ENCODE measurements around the gene HOXB7.

The HOXB7 gene

GRCh38 chr17:48632579-48633265 is 21.9 kb upstream of the HOXB7 start:
- no peak for TF ChIP-seq SP1 (IDR thresholded peaks at IDR 0.05)
- TF ChIP-seq ZNF384 (IDR thresholded peaks at IDR 0.05) = no peak
- TF ChIP-seq CTBP1 (IDR thresholded peaks at IDR 0.05; ENCODE audit: borderline replicate concordance) = no peak
- no peak for TF ChIP-seq BHLHE40 (IDR thresholded peaks at IDR 0.05; ENCODE audit: borderline replicate concordance)
- no peak for TF ChIP-seq HDGF (IDR thresholded peaks at IDR 0.05; ENCODE audit: borderline replicate concordance)
- no peak for TF ChIP-seq TARDBP (IDR thresholded peaks at IDR 0.05)
- ChIA-PET POLR2A (interaction anchor here (1.0 to 1.4 kb wide), 4 partner anchors 9 to 364 kb away, joined by 3 to 7 read pairs (median 6); no protein-coding TSS in a partner anchor), CTCF (interaction anchor here (0.6 to 1.6 kb wide), 3 partner anchors 39 to 58 kb away, joined by 4 read pairs; no protein-coding TSS in a partner anchor)
- no peak for DNase-seq (ENCODE audit: extremely low spot score)

- no peak for TF ChIP-seq SUZ12 (IDR thresholded peaks at IDR 0.05)
- no peak for TF ChIP-seq BHLHE40 (IDR thresholded peaks at IDR 0.05; ENCODE audit: borderline replicate concordance)
- TF ChIP-seq, protein P1, sequence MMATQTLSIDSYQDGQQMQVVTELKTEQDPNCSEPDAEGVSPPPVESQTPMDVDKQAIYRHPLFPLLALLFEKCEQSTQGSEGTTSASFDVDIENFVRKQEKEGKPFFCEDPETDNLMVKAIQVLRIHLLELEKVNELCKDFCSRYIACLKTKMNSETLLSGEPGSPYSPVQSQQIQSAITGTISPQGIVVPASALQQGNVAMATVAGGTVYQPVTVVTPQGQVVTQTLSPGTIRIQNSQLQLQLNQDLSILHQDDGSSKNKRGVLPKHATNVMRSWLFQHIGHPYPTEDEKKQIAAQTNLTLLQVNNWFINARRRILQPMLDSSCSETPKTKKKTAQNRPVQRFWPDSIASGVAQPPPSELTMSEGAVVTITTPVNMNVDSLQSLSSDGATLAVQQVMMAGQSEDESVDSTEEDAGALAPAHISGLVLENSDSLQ (IDR thresholded peaks at IDR 0.05) = no peak
- TF ChIP-seq FOXK2 (IDR thresholded peaks at IDR 0.05) = no peak
- TF ChIP-seq HDGF (IDR thresholded peaks at IDR 0.05; ENCODE audit: borderline replicate concordance) = no peak
- TF ChIP-seq CTBP1 (IDR thresholded peaks at IDR 0.05; ENCODE audit: borderline replicate concordance) = no peak
- no peak for TF ChIP-seq LEF1 (IDR thresholded peaks at IDR 0.05; ENCODE audit: borderline replicate concordance)
- no peak for TF ChIP-seq ELF4 (IDR thresholded peaks at IDR 0.05)
- no peak for TF ChIP-seq FOXA1 (IDR thresholded peaks at IDR 0.05)
- no peak for TF ChIP-seq ZNF384 (IDR thresholded peaks at IDR 0.05)
- TF ChIP-seq FOXM1 (IDR thresholded peaks at IDR 0.05; ENCODE audit: borderline replicate concordance) = no peak
- no peak for DNase-seq (ENCODE audit: extremely low spot score)
- CTCF ChIA-PET = interaction anchor here (0.6 to 1.6 kb wide), 3 partner anchors 40 to 58 kb away, joined by 4 read pairs; no protein-coding TSS in a partner anchor
- POLR2A ChIA-PET = interaction anchor here (1.0 to 1.4 kb wide), 4 partner anchors 8 to 364 kb away, joined by 3 to 7 read pairs (median 6); no protein-coding TSS in a partner anchor
Observed at GRCh38 chr17:48631693-48632578, 21.1 kb upstream of the HOXB7 start.

- DNase-seq (ENCODE audit: extremely low spot score) = no peak
- TF ChIP-seq ELF4 (IDR thresholded peaks at IDR 0.05) = no peak
- TF ChIP-seq FOXM1 (IDR thresholded peaks at IDR 0.05; ENCODE audit: borderline replicate concordance) = no peak
- TF ChIP-seq BHLHE40 (IDR thresholded peaks at IDR 0.05; ENCODE audit: borderline replicate concordance) = no peak
- no peak for TF ChIP-seq SP1 (IDR thresholded peaks at IDR 0.05)
- no peak for TF ChIP-seq NFRKB (IDR thresholded peaks at IDR 0.05)
- no peak for TF ChIP-seq ZNF384 (IDR thresholded peaks at IDR 0.05)
- POLR2A ChIA-PET = interaction anchor here (1.3 kb wide), 1 partner anchor 7 kb away, joined by 7 read pairs; no protein-coding TSS in a partner anchor
- CTCF ChIA-PET = interaction anchor here (1.6 kb wide), 1 partner anchor 48 kb away, joined by 4 read pairs; no protein-coding TSS in a partner anchor
Observed at GRCh38 chr17:48630925-48631692, 20.3 kb upstream of the HOXB7 start.

DNA sequence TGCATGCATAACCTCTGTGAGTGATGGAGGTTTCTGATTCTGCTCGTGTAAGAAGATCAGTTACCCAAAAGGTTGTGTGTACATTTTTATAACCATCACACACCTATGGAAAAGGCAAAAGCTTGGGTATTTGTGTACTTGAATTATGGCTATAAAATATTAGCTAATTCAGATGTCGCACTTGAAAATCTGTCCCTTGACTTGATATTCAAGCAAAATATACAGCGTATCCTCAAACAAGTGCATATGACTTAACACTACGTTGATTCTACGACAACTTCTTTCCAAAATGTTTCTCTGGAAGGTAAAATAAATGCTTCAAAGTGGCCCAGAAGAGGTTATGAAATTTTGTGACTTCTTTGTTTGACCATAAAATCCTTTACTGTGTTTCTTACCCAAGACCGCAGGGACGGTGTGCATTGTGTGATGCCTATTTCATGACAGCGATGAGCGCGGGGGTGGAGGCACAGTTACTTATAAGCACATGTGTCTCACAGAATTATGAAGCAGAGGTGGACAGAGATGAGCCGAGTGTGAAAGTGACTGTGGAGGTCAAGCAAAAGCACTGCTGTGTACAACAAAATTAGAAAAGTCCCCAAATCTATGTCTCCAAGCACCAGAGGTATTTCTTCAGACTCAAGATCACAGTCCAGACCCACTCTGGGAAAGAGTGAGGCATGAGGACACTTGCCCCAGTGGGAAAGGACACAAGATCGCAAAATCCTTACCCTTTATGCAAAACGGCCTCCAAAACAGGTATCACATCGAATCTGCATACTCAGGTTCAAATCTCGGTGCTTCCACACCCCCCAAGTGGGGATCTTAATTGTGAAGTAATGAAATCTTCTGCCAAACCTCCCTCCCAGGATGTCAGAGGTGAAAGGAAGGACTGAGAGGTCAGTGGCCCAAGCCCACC is 19.4 kb upstream of the HOXB7 start:
- ChIA-PET CTCF (interaction anchor here (0.6 to 1.1 kb wide), 3 partner anchors 370 to 684 kb away, joined by 3 read pairs; no protein-coding TSS in a partner anchor), POLR2A (no interaction called here)
- no peak for TF ChIP-seq TARDBP (IDR thresholded peaks at IDR 0.05)
- TF ChIP-seq NFRKB (IDR thresholded peaks at IDR 0.05) = no peak
- TF ChIP-seq L3MBTL2 (conservative IDR thresholded peaks at IDR 0.05) = no peak
- TF ChIP-seq SP1 (IDR thresholded peaks at IDR 0.05) = no peak
- no peak for TF ChIP-seq ZNF384 (IDR thresholded peaks at IDR 0.05)
- TF ChIP-seq ARNT (IDR thresholded peaks at IDR 0.05) = no peak
- TF ChIP-seq ELF4 (IDR thresholded peaks at IDR 0.05) = no peak
- TF ChIP-seq FOXM1 (IDR thresholded peaks at IDR 0.05; ENCODE audit: borderline replicate concordance) = no peak
- TF ChIP-seq LEF1 (IDR thresholded peaks at IDR 0.05; ENCODE audit: borderline replicate concordance) = no peak
- no peak for TF ChIP-seq SUZ12 (IDR thresholded peaks at IDR 0.05)
- TF ChIP-seq FOXK2 (IDR thresholded peaks at IDR 0.05) = no peak
- TF ChIP-seq, protein P1 (IDR thresholded peaks at IDR 0.05) = no peak
- no peak for TF ChIP-seq BHLHE40 (IDR thresholded peaks at IDR 0.05; ENCODE audit: borderline replicate concordance)
- TF ChIP-seq FOXA1 (IDR thresholded peaks at IDR 0.05) = no peak
- TF ChIP-seq HDGF (IDR thresholded peaks at IDR 0.05; ENCODE audit: borderline replicate concordance) = no peak
- no peak for DNase-seq (ENCODE audit: extremely low spot score)

- no peak for TF ChIP-seq ELF4 (IDR thresholded peaks at IDR 0.05)
- no peak for TF ChIP-seq SP1 (IDR thresholded peaks at IDR 0.05)
- no peak for TF ChIP-seq FOXK2 (IDR thresholded peaks at IDR 0.05)
- no peak for TF ChIP-seq LEF1 (IDR thresholded peaks at IDR 0.05; ENCODE audit: borderline replicate concordance)
- no peak for TF ChIP-seq CTBP1 (IDR thresholded peaks at IDR 0.05; ENCODE audit: borderline replicate concordance)
- no peak for TF ChIP-seq FOXA1 (IDR thresholded peaks at IDR 0.05)
- no peak for TF ChIP-seq BHLHE40 (IDR thresholded peaks at IDR 0.05; ENCODE audit: borderline replicate concordance)
- no peak for TF ChIP-seq ZNF384 (IDR thresholded peaks at IDR 0.05)
- TF ChIP-seq L3MBTL2 (conservative IDR thresholded peaks at IDR 0.05) = no peak
- TF ChIP-seq FOXM1 (IDR thresholded peaks at IDR 0.05; ENCODE audit: borderline replicate concordance) = no peak
- ChIA-PET POLR2A (interaction anchor here (1.0 kb wide), 1 partner anchor 18 kb away, joined by 4 read pairs; no protein-coding TSS in a partner anchor), CTCF (interaction anchor here (0.7 to 1.1 kb wide), 3 partner anchors 369 to 717 kb away, joined by 3 to 5 read pairs (median 3); no protein-coding TSS in a partner anchor)
- DNase-seq (ENCODE audit: extremely low spot score) = no peak
Observed at GRCh38 chr17:48629411-48629759, 18.6 kb upstream of the HOXB7 start.

Measured in HEK293T (cell line).